ENCODE data around the gene PCED1B.

Gene PCED1B

DNA sequence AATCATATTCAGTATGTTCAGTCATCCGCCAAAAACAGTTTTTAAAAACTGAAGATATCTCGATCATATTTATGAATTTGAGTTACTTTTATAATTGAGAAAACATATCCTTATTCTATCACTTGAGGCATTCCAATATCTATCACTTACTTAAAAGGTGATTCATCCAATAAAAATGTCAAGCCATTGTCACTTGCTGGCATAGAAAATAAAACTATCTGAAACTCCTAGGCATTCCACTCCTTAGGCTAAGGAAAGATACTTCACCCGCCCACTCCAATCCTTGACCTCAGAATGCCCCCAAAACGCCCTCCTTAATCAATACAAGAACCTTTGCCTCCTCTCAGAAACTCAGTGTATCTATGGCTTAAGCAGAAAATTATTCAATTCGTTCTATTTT lies 51.6 kb downstream of the PCED1B start (continued):
- TF ChIP-seq BCL11B (tag by site-specific recombination; IDR thresholded peaks at IDR 0.05; ENCODE audit: low read depth) (no peak), BCL11A (tag by site-specific recombination; IDR thresholded peaks at IDR 0.05; ENCODE audit: low read depth) (no peak)

DNA sequence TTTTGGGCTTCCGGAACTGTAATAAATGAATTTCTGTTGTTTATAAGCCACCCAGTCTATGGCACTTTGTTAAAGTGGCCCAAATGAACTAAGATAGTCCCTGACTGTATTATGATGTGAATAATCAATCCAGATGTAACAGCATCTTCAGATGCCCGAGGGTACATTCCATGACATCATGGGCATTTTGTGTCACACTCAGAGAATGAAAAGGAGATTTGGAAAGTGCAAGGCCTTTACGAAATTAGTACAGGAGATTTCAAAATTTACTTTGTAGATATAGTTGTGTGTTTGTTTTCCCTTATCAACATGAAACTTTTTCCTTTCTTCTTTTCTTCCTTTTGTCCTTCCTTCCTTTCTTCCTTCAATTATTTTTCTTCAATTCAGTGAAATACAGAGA lies 54.6 kb downstream of the PCED1B start:
- H3K36me3 ChIP-seq (ENCODE audit: control insufficient read depth in 2 of 2, insufficient read depth in 1 of 2, low read length in 2 of 2): no peaks in the 10 kb centered on the region
- TF ChIP-seq ZNF24 (tag by site-specific recombination; IDR thresholded peaks at IDR 0.05) (no peak), KLF1 (tag by site-specific recombination; IDR thresholded peaks at IDR 0.05) (no peak), ZNF184 (tag by site-specific recombination; IDR thresholded peaks at IDR 0.05) (no peak), ZNF140 (tag by site-specific recombination; IDR thresholded peaks at IDR 0.05) (no peak), ZNF311 (tag by site-specific recombination; IDR thresholded peaks at IDR 0.05; ENCODE audit: borderline replicate concordance) (no peak), ZNF830 (tag by site-specific recombination; IDR thresholded peaks at IDR 0.05; ENCODE audit: low read depth) (no peak), ZNF223 (tag by site-specific recombination; IDR thresholded peaks at IDR 0.05) (no peak), ZNF169 (tag by site-specific recombination; IDR thresholded peaks at IDR 0.05) (no peak), ZNF623 (tag by site-specific recombination; IDR thresholded peaks at IDR 0.05) (no peak), ZNF701 (tag by site-specific recombination; IDR thresholded peaks at IDR 0.05) (no peak), ZNF510 (tag by site-specific recombination; IDR thresholded peaks at IDR 0.05; ENCODE audit: insufficient replicate concordance) (no peak), ZNF302 (tag by site-specific recombination; IDR thresholded peaks at IDR 0.05; ENCODE audit: low read depth) (no peak)
- TF ChIP-seq, protein P1, sequence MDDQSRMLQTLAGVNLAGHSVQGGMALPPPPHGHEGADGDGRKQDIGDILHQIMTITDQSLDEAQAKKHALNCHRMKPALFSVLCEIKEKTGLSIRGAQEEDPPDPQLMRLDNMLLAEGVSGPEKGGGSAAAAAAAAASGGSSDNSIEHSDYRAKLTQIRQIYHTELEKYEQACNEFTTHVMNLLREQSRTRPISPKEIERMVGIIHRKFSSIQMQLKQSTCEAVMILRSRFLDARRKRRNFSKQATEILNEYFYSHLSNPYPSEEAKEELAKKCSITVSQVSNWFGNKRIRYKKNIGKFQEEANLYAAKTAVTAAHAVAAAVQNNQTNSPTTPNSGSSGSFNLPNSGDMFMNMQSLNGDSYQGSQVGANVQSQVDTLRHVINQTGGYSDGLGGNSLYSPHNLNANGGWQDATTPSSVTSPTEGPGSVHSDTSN (CRISPR knock-in tag; IDR thresholded peaks at IDR 0.05): no peak
- TF ChIP-seq, protein P2, sequence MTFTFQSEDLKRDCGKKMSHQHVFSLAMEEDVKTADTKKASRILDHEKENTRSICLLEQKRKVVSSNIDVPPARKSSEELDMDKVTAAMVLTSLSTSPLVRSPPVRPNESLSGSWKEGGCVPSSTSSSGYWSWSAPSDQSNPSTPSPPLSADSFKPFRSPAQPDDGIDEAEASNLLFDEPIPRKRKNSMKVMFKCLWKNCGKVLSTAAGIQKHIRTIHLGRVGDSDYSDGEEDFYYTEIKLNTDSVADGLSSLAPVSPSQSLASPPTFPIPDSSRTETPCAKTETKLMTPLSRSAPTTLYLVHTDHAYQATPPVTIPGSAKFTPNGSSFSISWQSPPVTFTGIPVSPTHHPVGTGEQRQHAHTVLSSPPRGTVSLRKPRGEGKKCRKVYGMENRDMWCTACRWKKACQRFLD (tag by site-specific recombination; IDR thresholded peaks at IDR 0.05): no peak
- TF ChIP-seq, protein P3, sequence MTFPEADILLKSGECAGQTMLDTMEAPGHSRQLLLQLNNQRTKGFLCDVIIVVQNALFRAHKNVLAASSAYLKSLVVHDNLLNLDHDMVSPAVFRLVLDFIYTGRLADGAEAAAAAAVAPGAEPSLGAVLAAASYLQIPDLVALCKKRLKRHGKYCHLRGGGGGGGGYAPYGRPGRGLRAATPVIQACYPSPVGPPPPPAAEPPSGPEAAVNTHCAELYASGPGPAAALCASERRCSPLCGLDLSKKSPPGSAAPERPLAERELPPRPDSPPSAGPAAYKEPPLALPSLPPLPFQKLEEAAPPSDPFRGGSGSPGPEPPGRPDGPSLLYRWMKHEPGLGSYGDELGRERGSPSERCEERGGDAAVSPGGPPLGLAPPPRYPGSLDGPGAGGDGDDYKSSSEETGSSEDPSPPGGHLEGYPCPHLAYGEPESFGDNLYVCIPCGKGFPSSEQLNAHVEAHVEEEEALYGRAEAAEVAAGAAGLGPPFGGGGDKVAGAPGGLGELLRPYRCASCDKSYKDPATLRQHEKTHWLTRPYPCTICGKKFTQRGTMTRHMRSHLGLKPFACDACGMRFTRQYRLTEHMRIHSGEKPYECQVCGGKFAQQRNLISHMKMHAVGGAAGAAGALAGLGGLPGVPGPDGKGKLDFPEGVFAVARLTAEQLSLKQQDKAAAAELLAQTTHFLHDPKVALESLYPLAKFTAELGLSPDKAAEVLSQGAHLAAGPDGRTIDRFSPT (tag by site-specific recombination; IDR thresholded peaks at IDR 0.05): no peak
- POLR2A ChIA-PET: no interaction called here
- H3K27ac ChIP-seq (ENCODE audit: extremely low read depth, low read depth, low read length): no peak overlapping the region
- H3K4me3 ChIP-seq (ENCODE audit: low read depth, low read length): no peak overlapping the region
- H3K4me1 ChIP-seq (ENCODE audit: control insufficient read depth, insufficient read depth, low read length): no peaks in the 10 kb centered on the region
- H3K9me3 ChIP-seq (ENCODE audit: control insufficient read depth, insufficient read depth, low read depth, low read length): no peaks in the 10 kb centered on the region
- CTCF ChIA-PET: no interaction called here

DNA sequence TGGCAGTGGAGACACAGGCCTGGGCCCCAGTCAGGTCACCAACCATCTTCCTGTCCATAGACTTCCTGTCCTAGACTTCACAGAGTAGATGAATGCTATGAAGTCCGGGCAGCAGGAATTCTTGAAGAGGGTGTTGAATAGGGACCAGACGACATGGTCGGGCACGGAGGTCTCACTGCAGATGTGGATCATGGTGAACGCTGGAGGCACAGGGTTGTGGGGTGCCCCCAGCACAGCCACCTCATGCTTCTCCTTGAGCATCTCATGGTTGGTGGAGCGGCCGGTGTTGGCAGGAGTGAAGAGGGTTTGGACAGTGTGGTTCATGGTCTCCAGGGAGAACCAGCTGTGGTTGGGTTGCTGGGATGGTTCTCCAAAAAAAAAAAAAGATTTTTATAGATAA lies 56.2 kb downstream of the PCED1B start:
- Histone ChIP-seq H3K4me1 (ENCODE audit: control insufficient read depth, insufficient read depth, low read length) (no peaks in the 10 kb centered on the region), H3K9me3 (ENCODE audit: control insufficient read depth, insufficient read depth, low read depth, low read length) (no peaks in the 10 kb centered on the region), H3K36me3 (ENCODE audit: control insufficient read depth in 2 of 2, insufficient read depth in 1 of 2, low read length in 2 of 2) (no peaks in the 10 kb centered on the region), H3K27ac (ENCODE audit: extremely low read depth, low read depth, low read length) (no peak overlapping the region), H3K4me3 (ENCODE audit: low read depth, low read length) (no peak overlapping the region)
- CTCF ChIA-PET: no interaction called here
- POLR2A ChIA-PET: no interaction called here
- TF ChIP-seq ZNF707 (tag by site-specific recombination; IDR thresholded peaks at IDR 0.05) (no peak), ZBTB1 (tag by site-specific recombination; IDR thresholded peaks at IDR 0.05) (no peak), SALL2 (tag by site-specific recombination; IDR thresholded peaks at IDR 0.05; ENCODE audit: borderline replicate concordance) (no peak), MYNN (tag by site-specific recombination; IDR thresholded peaks at IDR 0.05; ENCODE audit: borderline replicate concordance) (no peak), ZNF155 (tag by site-specific recombination; IDR thresholded peaks at IDR 0.05) (no peak), ZNF560 (tag by site-specific recombination; IDR thresholded peaks at IDR 0.05; ENCODE audit: borderline replicate concordance) (no peak), KLF8 (tag by site-specific recombination; IDR thresholded peaks at IDR 0.05) (no peak)
- TF ChIP-seq, protein P4, sequence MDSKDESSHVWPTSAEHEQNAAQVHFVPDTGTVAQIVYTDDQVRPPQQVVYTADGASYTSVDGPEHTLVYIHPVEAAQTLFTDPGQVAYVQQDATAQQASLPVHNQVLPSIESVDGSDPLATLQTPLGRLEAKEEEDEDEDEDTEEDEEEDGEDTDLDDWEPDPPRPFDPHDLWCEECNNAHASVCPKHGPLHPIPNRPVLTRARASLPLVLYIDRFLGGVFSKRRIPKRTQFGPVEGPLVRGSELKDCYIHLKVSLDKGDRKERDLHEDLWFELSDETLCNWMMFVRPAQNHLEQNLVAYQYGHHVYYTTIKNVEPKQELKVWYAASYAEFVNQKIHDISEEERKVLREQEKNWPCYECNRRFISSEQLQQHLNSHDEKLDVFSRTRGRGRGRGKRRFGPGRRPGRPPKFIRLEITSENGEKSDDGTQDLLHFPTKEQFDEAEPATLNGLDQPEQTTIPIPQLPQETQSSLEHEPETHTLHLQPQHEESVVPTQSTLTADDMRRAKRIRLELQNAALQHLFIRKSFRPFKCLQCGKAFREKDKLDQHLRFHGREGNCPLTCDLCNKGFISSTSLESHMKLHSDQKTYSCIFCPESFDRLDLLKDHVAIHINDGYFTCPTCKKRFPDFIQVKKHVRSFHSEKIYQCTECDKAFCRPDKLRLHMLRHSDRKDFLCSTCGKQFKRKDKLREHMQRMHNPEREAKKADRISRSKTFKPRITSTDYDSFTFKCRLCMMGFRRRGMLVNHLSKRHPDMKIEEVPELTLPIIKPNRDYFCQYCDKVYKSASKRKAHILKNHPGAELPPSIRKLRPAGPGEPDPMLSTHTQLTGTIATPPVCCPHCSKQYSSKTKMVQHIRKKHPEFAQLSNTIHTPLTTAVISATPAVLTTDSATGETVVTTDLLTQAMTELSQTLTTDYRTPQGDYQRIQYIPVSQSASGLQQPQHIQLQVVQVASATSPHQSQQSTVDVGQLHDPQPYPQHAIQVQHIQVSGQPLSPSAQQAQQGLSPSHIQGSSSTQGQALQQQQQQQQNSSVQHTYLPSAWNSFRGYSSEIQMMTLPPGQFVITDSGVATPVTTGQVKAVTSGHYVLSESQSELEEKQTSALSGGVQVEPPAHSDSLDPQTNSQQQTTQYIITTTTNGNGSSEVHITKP (tag by site-specific recombination; IDR thresholded peaks at IDR 0.05): no peak
- TF ChIP-seq, protein P5, sequence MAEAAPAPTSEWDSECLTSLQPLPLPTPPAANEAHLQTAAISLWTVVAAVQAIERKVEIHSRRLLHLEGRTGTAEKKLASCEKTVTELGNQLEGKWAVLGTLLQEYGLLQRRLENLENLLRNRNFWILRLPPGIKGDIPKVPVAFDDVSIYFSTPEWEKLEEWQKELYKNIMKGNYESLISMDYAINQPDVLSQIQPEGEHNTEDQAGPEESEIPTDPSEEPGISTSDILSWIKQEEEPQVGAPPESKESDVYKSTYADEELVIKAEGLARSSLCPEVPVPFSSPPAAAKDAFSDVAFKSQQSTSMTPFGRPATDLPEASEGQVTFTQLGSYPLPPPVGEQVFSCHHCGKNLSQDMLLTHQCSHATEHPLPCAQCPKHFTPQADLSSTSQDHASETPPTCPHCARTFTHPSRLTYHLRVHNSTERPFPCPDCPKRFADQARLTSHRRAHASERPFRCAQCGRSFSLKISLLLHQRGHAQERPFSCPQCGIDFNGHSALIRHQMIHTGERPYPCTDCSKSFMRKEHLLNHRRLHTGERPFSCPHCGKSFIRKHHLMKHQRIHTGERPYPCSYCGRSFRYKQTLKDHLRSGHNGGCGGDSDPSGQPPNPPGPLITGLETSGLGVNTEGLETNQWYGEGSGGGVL (tag by site-specific recombination; IDR thresholded peaks at IDR 0.05): no peak

Measured in HEK293 (cell line).